OCI-M1 (cell line): Measurements from ENCODE around the gene KLHL8.

ENCODE experiments used
- DNase-seq: peaks from one replicate; lab custom pipeline; 2025; lab: John Stamatoyannopoulos, UW

KLHL8 gene

GRCh38 chr4:87220094-87220822 lies at the start of gene KLHL8:
Gene KLHL8 (minus strand): TSS chr4:87220618. CDS start chr4:87195539, 25,079 bp downstream.
- peak; percentile 92 for DNase-seq

DNA sequence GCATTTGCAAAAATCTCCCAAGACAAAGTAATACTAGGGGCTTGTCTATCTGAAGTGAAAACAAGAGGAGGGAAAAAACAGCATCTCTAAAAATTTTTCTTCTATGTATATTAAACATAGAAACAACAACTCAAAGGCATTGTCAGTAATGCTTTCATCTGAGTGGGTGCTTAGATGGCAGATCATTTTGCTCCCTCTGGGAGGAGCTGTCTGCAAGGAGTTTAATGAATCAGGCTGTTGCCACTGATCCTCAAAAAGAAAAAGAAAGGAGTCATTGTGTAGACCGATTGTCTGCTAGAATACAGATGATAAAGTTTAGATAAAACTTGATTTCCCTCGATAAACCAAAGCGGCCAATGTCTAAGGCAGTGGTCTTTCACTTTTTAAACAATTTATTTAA lies 49.7 kb upstream of the KLHL8 start:
- peak; percentile 77 for DNase-seq

DNA sequence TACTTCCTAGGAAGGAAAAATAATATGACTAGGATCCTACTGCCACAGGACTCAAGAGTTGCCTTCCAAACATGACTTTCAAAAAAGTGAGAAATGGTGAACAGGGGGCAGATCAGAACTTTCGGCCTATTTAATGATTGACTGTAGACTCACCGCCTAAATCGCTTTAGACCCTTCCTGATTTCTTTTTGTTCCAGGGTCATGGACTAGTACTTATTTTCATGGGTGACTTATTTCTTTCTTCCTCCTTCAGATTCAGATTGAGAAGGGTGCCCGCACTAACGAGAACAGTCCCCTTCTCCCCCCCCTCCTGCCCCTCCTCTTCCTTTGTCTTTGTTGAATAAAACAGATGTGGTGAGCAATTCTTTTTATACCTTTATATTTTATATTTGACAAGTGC lies 48.0 kb upstream of the KLHL8 start:
- DNase-seq, result no peak

DNA sequence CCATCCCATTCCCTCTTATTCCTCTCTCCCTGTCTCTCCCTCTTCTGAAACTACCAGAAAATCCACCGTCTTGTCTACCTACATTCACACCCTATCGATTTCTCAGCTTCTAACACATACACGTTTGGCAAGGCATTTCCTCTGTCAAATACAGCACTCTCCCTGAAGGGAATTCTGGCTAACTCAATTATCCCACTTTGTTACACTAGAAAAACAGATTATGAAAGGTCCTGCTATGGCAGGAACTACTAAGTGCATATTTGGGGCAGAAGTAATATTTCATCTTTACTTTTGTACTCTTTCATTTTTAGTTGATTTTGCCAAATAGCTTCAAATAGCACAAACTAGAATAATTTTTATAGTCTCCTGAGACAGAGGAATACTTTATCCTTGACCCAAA lies 46.6 kb upstream of the KLHL8 start:
- no peak for DNase-seq

DNA sequence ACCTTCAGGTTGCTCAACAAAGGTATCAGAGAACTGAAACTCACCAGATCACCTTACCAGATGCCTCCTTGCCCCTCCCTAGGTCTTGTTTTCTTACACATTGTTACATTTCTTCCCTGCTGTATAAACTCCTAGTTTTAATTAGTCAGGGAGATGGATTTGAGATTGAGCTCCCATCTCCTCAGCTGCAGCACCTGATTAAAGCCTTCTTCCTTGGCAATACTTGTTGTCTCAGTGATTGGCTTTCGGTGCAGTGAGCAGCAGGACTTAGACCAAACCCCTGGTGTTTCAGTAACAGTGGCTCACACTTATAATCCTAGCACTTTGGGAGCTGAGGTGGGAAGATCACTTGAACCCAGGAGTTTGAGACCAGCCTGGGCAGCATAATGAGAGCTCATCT lies 42.5 kb upstream of the KLHL8 start:
- no peak for DNase-seq

GRCh38 chr4:87260477-87260876 lies 40.1 kb upstream of the KLHL8 start:
- DNase-seq, result no peak

DNA sequence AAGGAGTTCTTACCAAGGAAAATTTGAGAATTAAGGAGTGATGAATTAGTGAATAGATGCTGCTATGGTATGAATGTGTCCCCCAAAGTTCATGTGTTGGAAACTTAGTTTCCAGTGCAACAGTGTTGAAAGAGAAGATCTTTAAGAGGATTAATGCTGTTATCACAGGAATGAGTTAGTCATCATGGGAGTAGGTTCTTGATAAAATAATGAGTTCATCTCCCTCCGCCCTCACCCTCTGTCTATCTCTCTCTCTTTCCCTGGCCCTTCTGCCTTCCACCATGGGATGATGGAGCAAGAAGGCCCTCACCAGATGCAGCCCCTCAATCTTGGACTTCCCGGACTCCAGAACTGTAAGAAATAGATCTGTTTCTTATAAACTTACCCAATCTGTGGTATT lies 38.3 kb upstream of the KLHL8 start:
- no peak for DNase-seq

GRCh38 chr4:87257523-87257922 lies 37.1 kb upstream of the KLHL8 start:
- DNase-seq, result no peak

DNA sequence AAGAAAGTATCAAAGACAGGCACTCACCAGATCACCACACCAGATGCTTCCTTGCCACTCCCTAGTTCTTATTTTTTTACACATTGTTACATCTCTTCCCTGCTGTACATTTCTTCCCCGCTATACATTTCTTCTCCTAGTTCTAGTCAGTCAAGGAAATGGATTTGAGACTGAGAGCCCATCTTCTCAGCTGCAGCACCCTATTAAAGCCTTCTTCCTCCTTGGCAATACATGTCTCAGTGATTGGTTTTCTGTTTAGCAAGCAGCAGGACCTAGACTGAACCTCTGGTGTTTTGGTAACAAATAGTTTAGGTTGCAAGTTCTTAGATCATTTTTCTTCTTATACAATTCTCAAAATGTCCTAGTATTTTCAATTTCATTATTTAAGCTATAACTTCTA lies 35.3 kb upstream of the KLHL8 start:
- no peak for DNase-seq

DNA sequence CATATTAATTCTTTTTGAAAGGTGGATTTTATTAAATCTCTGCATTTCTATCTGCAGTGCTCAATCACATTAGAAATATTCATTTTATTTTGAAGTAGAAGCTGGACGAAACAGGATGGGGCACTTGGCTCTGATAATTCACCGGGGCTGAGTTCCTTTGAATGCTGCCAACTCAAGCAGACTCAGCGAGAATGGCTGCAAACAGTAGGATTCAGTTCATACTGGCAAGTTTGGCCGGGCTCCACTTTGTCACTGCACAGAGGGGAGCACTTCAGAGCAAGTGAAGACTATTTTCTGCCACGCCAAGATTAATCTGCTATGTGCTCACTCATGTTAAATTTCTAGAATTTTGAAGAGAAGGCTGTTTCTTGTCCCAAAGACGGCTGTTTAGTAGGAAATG lies 30.7 kb upstream of the KLHL8 start:
- DNase-seq, result no peak

GRCh38 chr4:87250294-87250693 lies 29.9 kb upstream of the KLHL8 start:
- DNase-seq, result no peak

- no peak for DNase-seq
These were observed 29.1 kb upstream of the KLHL8 start for GRCh38 chr4:87249332-87250019.

DNA sequence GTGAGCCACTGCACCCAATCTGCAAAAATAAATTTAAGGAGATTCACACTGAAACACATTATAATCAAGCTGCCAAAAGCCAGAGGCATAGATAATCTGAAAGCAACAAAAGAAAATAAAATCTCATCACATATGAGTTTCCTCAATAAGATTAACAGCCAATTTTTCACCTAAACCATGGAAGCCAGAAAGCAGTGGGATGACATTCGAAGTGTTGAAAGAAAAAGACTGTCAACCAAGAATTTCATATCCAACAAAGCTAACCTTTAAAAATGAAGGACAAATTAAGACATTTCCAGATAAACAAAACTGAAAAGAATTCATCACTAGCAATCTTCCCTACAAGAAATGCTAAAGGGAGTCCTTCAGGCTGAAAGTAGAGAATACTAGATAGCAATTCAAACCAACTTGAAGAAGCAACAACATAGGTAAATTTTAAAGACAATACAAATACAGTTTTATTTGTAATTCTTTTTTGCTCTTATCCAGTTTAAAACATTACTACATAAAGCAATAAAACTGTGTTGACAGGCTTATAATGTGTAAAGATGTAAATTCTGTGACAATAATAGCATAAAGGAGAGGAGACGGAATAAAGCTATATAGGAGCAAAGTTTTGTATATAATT lies 23.1 kb upstream of the KLHL8 start:
- DNase-seq, result peak; percentile 52

- DNase-seq, result no peak
These were observed 20.9 kb upstream of the KLHL8 start for GRCh38 chr4:87241336-87241735.

- no peak for DNase-seq
These were observed 19.9 kb upstream of the KLHL8 start for GRCh38 chr4:87240341-87240740.

DNA sequence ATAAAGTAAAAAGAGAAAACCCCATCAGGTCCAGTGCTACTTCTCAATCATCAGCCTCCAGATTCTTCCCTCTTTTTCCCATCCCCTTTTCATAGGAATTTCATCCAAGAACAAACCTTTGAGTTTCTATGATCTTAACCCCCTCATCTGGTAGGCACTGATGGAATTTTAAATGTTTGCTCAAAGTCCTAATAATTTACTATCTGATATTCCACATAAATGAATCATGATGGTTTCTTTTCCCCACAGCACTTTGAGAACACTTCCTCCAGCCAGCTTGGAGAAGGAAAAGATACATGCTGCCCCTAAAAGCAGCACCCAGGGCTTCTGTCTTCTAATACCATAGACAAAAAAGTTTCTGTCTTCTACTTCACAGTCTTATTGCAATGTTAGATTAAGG lies 19.4 kb upstream of the KLHL8 start:
- no peak for DNase-seq

- DNase-seq, result no peak
These were observed 18.8 kb upstream of the KLHL8 start for GRCh38 chr4:87239194-87239593.

DNA sequence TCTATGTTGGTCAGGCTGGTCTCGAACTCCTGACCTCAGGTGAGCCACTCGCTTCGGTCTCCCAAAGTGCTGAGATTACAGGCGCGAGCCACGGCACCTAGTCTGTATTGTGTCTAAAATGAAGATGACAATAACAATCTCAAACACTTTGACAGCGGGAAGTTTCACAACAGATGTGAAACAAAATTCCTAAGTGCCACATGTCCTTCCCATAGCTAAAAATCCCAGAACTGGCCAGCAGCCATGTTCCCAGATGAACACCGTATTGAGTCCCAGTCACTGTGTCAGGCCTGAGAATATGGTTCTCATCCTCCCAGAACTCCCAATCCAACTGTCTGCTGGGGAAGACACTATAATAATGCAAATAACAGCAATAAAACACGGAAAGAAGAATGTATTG lies 16.4 kb upstream of the KLHL8 start:
- no peak for DNase-seq

DNA sequence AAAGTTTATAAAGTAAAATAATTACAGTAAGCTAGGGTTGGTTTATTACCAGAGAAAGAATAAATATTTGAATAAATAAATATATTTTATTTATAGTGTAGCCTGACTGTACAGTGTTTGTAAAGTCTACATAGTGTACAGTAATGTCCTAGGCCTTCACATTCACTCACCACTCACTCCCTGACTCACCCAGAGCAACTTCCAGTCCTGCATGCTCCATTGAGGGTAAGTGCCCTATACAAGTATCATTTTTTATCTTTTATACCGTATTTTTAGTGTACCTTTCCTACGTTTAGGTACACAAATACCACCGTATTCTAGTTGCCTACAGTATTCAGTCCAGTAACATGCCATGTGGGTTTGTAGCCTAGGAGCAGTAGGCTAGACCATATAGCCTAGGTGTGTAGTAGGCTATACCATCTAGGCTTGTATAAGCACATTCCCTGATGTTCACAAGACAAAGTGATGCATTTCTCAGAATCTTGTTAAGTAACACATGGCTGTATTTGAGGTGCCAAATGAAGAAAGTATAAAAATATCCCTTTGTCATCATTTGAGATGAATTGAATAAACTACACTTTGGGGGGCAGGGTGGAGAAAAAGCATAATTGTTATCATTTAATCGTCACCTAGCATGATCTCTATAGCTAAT lies 14.7 kb upstream of the KLHL8 start:
- DNase-seq, result peak; percentile 59

GRCh38 chr4:87232216-87232615 lies 11.8 kb upstream of the KLHL8 start:
- peak; percentile 44 for DNase-seq

DNA sequence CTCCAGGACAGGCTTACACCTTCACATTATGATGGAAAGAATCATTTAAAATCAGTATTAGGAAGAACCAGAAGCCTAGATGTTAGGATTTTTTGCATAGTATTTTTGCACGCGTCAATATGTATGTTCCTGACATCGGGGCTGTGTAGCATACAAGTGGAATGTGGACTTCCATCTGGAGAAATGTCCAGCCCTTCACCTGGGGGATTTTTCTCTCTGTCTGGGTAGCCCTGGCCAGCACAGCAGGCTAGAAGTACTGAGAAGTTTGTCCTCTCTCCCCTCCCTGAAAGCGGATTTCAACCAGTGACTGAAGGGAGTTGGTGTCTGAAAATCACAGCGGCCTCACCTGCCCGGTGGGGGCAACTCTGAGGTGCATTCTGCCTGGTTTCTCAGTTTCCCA lies 10.4 kb upstream of the KLHL8 start:
- DNase-seq, result no peak

DNA sequence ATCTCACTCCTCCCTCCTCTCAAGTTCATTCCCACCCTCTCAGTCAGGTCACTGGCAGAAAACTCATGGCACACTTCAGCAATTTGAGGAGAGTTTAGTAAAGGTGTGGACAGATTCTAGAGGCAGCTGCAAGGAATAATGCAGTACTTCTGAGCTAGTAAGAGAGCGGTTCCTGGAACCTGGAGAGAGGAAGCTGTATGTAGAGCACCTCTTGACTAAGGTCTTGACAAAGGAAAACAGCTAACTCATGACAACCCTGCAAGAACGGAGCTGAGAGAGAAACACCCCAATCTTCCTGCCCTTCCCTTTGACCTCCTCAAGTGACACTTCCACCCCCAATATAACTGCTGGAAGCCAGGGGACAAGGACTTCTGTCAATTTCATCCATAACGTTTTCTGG lies 9.6 kb upstream of the KLHL8 start:
- no peak for DNase-seq
